ENCODE measurements around the gene RFTN1. TPM values are rescaled to one million over a fixed set of nuclear protein-coding genes. Genes with fewer than 3 reads are reported as not detected.

Gene RFTN1
- total and polyA plus RNA-seq, 2 donors (not counting 1 experiment from before 2014, with no cell fraction given): 32.4 to 156 TPM

GRCh38 chr3:16496408-16497222 is 16.9 kb downstream of the RFTN1 start:
- intact Hi-C loops (cut with micrococcal nuclease): loop anchor here (2.0 kb wide), 2 partner anchors 14 kb away; no protein-coding TSS in a partner anchor
- Mint-ChIP-seq H3K4me3 (peak overlapping the region; percentile 42), H3K27ac (peak overlapping the region; percentile 26), H3K4me1 (peaks cover 63% of the 10 kb centered on the region), H3K9me3 (ENCODE audit: insufficient read depth) (no peaks in the 10 kb centered on the region), H3K27me3 (no peaks in the 10 kb centered on the region)
- H3K27ac ChIP-seq (ENCODE audit: low read length in 2 of 2): no peak overlapping the region
- H3K4me3 ChIP-seq (ENCODE audit: control extremely low read depth in 1 of 5, extremely low read depth in 1 of 5, insufficient read depth in 1 of 5, low read depth in 2 of 5, low read length in 4 of 5): no peak overlapping the region
- DNase-seq (no peak), ATAC-seq (ENCODE audit: low read depth) (peak; percentile 66)
- WGBS (ENCODE audit: insufficient coverage): no CpG with 5 or more reads among the region's 10 CpGs
- peaks cover 0 to 6% (median 0%) of the 10 kb centered on the region in 3 donors for H3K9me3 ChIP-seq (ENCODE audit: control extremely low read depth in 1 of 3, control insufficient read depth in 2 of 3, insufficient read depth in 1 of 3, low read length in 2 of 3)
- H3K36me3 ChIP-seq (replicated peaks in 1 of 2; ENCODE audit: control extremely low read depth in 1 of 2, control insufficient read depth in 1 of 2, extremely low read depth in 1 of 2, insufficient read depth in 2 of 2, low read length in 1 of 2): peaks cover 0 to 31% of the 10 kb centered on the region in 2 experiments
- H3K4me2 ChIP-seq (replicated peaks; ENCODE audit: low read depth, low read length, poor library complexity, severe bottlenecking): peak overlapping the region; percentile 37
- H3K4me1 ChIP-seq (ENCODE audit: control insufficient read depth in 2 of 2, insufficient read depth in 2 of 2, low read length in 2 of 2): peaks cover 53 to 54% of the 10 kb centered on the region in 2 donors
- CTCF ChIA-PET: interaction anchor here (1.0 to 2.3 kb wide), 6 partner anchors 14 to 228 kb away, joined by 3 to 9 read pairs (median 5); no protein-coding TSS in a partner anchor
- TF ChIP-seq, protein P1, sequence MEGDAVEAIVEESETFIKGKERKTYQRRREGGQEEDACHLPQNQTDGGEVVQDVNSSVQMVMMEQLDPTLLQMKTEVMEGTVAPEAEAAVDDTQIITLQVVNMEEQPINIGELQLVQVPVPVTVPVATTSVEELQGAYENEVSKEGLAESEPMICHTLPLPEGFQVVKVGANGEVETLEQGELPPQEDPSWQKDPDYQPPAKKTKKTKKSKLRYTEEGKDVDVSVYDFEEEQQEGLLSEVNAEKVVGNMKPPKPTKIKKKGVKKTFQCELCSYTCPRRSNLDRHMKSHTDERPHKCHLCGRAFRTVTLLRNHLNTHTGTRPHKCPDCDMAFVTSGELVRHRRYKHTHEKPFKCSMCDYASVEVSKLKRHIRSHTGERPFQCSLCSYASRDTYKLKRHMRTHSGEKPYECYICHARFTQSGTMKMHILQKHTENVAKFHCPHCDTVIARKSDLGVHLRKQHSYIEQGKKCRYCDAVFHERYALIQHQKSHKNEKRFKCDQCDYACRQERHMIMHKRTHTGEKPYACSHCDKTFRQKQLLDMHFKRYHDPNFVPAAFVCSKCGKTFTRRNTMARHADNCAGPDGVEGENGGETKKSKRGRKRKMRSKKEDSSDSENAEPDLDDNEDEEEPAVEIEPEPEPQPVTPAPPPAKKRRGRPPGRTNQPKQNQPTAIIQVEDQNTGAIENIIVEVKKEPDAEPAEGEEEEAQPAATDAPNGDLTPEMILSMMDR (IDR thresholded peaks at IDR 0.05): no peak
- TF ChIP-seq EZH2 (IDR thresholded peaks at IDR 0.05; ENCODE audit: borderline replicate concordance, insufficient read depth, low read depth, low read length, poor library complexity, severe bottlenecking): no peak
- peaks cover 97% of the 10 kb centered on the region for H3K79me2 ChIP-seq (ENCODE audit: control insufficient read depth, insufficient read depth, low read length)
- peaks cover 42% of the 10 kb centered on the region for H4K20me1 ChIP-seq (ENCODE audit: control insufficient read depth, insufficient read depth, low read length, poor library complexity, severe bottlenecking)
- H3K27me3 ChIP-seq (replicated peaks in 1 of 4; ENCODE audit: control extremely low read depth in 1 of 4, control insufficient read depth in 3 of 4, insufficient read depth in 4 of 4, low read length in 3 of 4): no peaks in the 10 kb centered on the region
- POLR2A ChIA-PET: interaction anchor here (0.7 to 1.9 kb wide), 2 partner anchors 11 to 14 kb away, joined by 4 to 5 read pairs; no protein-coding TSS in a partner anchor
- H3K9ac ChIP-seq (ENCODE audit: low read length): no peak overlapping the region
- no peak overlapping the region for H2AFZ ChIP-seq (ENCODE audit: insufficient read depth, low read depth, low read length, poor library complexity, severe bottlenecking)
